ENCODE measurements around the gene SWI5.

Gene SWI5

DNA sequence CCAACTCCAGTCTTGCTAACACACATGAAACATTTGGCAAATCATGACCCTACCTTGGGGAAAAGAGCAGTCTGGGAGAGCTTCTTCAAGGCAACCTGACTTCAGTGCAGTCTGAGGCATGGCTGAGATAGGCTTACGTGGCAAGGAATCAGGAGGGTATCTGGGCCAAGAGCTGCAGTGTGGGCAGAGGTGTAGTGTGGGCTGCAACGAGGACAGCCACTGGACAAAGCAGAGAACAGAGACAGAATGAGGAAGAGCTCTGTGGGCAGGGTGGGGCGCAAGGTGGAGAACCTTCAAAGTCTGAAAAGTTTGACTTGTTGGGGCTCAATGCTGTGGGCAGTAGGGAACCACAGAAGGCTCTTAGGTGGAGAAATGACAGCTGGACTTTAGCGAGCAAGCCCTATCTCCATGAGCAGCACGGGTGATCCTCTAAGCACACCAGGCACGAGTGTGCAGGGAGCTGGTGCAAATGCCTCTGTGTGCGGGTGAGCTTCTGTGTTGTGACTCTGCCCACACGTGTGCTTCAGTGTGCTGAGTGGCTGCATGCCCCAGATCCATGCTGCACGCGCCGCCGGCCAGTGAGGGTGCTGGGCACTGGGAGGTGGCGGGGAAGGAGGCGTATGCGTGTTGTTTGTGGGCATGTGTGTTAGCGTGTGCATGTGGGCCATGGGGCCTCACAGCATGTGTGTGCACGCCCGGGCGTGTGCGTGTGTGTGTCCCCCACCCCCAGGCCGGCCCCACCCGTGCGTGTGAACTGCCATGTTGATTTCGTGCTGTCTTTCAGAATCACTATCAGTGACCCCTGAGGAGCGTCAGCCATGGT lies 23.5 kb upstream of the SWI5 start:
- DNase-seq (ENCODE audit: low spot score), result no peak

DNA sequence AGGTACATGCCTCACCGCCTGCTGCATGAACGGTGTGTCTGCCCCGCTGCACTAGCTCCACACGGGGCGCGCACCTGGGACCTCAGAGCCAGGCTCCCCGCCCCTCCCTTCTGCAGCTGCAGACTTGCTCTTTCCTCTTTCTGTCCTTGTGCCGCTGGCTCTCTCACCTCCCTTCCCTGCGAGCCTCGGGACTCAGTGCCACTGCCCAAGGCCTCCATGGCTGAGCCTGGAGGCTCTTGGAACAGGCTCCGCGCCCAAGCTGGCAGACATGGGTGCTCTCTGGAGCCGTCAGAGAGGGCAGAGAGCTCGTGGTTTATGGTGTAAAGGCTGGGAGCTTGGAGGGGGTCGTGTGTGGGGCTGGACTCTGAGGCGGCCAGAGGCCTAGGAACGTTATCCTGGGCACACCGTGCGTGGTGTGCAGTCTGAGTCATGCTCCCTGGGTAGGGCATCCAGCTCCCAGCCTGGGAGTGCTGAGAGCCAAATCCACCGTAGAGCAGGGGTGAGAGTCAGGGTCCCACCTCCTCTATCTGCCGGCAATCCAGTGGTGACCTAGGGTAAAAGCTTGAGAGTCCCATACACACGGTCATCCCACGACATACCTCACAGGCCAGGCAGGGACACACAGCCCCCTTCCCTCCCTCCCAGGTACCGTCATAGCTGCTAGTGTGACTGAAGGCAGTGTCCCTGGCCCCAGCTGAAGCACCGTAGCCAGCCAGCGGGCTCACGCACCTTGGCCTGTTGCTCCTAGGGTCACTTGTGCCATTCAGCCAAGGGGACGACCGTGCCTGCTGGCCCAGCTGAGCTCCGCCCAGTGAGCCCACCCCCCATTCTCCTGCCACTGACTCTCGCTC lies 22.7 kb upstream of the SWI5 start:
- DNase-seq (ENCODE audit: low spot score), result no peak

DNA sequence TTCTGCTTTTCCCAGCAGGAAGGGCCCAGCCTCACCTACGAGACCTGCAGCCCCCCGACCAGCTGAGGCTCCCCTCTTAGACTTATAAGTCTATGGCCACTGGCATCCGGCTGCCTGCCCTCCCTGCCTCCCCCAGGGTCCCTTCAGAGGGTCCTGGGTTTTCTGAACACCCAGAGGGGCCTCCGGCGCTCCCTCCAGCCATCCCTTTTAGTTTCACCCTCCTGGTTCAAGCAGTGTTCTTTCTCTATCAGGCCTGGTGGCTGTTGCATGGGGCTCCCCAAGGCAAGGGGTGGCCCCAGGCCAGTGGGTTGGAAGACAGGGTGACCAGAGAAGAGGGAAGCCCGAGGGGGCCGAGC lies 22.1 kb upstream of the SWI5 start:
- DNase-seq (ENCODE audit: low spot score), result no peak

DNA sequence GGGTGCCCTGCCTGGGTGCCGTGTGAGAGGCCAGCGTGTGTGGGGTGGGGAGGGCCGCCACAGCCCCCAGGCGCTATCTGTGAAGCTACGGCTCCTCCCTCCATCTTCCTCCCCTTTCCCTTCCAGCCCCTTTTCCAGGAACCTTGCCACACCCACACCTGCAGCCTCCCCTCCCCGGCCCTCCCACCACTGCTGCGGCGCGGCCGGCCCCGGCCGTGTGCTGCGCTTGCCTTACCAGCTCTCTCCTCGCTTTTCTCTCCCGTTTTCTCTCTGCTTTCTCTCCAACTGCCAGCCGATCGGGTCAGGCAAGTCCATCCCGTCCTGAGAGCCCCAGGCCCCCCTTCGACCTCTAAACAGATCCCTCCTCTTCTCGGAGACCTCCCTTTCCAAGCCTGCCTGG lies 21.7 kb upstream of the SWI5 start:
- no peak for DNase-seq (ENCODE audit: low spot score)

DNA sequence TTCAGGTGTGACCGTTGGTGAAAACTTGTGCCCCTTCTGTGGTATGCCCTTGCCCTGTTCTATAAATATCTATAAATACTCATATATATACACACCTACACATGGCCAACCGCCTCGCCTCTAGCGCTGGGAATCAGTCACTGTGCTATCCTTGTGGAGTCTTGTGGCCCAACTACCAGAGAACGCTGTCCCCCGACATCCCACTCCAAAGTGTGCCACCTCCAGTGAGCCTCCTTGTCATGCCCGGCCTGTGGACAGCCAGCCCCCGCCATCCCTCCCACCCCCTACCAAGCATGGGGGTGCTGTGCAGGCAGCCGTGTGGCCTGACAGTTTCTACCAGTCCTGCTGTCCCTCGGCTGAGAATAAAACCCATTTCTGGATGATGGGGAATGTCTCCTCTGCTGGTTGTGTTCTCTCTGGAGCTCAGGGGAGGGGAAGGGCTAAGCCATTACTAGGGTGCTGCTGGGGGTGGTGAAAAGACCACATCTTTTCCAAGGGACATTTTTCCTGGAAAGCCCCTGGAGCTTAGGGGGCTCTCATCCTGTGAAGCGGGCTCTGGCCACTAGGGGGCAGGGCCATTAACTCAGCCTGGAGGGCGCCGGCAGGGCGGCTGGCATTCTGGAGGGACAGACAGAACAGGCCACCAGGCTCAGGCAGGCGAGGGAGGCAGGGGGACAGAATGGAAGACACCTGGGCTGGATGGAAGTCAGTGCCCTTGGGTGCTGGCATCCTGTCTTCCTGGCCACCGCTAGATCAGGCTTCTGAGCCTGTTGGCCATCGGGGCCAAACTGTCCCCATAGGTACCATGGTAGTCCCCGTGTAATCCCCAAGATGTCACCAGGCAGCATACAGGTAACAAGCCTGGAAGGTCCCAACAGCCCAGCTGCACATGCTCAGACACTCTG lies 21.0 kb upstream of the SWI5 start:
- peak; percentile 52 for DNase-seq (ENCODE audit: low spot score)

DNA sequence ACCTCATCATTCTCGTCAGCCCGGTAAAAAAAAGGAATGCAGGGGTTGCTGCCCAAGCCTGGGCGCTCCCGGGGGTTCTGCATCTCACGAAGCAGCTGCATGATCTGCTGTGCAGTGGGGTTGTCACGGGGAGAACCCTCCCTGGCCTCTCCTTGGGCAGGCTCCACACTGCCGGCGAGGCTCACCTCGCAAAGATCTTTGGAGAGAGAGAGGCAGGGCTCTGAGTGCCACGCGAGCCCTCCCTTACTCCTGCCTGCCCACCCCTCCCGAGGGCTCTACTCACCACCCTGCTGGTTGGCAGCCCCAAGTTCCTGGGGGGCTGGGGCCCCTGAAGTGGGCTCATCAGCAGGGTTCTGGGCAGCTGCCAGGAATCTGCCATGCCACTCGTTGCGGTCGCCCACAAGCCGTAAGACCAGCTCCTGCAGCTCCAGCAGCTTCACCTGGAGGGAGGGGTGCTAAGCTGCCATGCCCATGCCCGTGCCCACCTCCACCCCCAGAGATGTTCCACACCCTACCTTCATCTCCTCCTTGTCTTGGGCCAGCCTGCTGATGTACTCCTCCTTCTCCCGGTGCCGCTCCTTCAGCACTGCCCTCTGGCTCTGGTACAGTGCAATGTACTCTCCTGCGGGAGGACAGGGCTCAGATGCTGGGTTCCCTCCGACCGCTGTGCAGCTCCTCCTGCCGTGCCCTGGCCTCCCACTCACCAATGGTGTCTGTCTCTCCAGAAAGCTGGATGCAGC lies 18.8 kb upstream of the SWI5 start:
- no peak for DNase-seq (ENCODE audit: low spot score)

DNA sequence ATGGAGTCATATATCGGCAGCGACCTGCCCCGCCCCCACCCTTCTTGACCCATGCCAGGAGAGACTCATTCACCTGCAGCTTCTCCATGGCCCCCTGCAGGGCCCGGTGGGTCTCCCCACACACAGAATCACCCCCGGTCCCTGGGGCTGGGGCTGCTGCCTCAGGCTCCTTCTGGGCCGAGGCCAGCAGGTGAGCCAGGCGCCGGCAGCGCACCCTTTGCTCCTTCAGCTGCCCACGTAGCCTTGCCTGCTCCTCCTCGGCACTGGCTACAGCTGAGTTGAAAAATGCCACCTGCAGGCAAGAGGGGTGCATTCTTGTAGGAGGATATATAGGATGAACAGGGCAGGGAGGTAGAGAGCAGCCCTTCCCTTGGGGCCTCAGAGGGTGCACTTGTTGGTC lies 18.2 kb upstream of the SWI5 start:
- no peak for DNase-seq (ENCODE audit: low spot score)

DNA sequence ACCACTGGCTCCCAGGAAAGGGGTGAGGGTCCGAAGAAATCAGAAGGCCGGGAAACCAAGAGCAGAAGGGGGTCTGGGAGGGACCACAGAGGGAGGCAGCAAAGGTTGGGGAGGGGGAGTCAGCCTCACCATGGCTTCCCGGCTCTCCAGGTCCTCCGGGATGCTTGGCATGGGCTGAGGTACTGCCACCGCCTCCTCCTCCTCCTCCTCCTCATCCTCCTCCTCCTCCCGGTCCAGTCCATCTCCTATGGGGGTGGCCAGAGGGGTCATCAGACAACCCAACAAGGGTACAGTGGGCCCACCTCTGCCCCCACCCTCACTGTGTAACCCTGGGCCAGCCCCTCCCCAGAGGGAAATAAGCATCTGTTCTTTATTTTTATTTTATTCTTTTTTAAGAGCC lies 17.8 kb upstream of the SWI5 start:
- no peak for DNase-seq (ENCODE audit: low spot score)

DNA sequence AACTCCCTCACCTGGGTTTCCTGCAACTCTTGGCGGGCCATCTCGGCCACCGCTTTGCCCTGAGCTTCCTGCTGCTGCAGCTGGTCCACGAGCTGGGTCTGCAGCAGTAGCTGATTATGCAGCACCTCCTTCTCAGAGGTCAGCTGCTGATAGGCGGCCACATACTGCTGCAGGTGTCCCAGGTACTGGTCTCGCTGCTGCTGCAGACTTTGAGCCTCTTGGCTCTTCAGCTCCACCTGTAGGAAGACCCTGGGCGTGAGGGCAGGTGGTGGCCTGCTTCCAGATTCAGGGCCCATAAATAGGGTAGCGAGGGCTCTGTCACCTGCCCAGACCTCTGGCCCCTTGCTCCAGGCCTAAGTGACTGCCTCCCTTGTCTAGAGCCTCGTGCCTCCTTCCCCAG lies 16.9 kb upstream of the SWI5 start:
- DNase-seq (ENCODE audit: low spot score), result no peak

DNA sequence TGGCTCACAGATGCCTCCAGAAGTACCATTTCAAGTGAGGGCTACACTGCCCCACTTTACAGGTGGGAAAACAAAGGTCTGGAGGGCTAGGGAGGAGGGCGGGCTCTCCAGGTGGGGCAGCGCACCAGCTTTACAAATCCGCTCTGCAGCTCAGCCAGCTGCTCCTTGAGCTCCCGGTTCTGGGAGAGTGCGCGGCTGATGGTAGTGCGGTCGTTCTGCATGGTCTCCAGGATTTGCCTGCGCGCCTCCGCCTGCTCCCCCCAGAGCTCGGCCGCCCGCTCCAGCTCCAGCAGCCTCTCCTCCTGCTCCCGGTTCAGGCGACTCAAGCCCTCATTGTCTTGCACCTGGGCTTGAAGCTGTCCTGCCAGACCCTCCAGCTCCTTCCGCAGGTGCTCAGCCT lies 15.7 kb upstream of the SWI5 start:
- DNase-seq (ENCODE audit: low spot score), result no peak

DNA sequence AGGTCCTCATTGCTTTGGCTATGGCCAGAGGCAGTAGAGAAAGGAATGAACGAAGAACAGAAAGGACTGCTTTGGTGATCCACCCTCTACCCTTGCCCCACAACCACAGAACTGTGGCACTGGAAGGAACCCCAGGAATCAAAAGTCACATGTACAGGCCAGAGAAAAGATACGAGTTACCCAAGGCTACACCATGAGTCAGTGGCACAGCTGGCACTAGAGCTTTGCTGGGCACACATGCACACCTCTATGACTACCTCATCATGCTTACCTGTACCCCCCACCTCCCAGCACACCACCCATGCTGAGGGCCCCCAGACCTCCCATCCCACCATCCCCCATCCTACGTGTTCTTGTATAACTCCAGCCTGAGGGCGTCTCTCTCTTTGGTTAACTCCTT lies 13.4 kb upstream of the SWI5 start:
- no peak for DNase-seq (ENCODE audit: low spot score)

DNA sequence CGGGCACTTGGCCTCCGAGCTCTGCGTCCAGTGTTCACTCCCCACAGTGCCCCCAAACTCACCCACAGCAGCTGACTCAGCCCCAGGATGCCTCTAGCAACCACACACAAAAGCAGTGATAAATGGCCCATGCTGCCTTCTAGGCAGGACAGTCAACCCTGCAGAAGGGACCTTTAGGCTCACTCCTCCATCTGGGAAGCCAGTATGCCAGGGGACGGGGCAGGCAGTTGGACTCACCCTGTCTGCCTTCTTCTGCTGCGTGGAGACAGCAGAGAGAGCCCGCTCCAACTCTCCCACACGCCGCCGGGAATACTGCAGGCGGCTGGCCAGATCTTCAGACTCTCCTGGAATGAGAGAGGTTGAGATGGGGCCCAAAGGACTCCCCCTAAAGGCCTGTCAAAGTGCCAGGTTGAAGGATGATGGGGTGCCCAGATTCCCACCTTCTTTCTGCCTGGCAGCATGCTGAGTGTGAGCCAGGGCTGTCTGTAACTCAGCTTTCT lies 10.7 kb upstream of the SWI5 start:
- no peak for DNase-seq (ENCODE audit: low spot score)

DNA sequence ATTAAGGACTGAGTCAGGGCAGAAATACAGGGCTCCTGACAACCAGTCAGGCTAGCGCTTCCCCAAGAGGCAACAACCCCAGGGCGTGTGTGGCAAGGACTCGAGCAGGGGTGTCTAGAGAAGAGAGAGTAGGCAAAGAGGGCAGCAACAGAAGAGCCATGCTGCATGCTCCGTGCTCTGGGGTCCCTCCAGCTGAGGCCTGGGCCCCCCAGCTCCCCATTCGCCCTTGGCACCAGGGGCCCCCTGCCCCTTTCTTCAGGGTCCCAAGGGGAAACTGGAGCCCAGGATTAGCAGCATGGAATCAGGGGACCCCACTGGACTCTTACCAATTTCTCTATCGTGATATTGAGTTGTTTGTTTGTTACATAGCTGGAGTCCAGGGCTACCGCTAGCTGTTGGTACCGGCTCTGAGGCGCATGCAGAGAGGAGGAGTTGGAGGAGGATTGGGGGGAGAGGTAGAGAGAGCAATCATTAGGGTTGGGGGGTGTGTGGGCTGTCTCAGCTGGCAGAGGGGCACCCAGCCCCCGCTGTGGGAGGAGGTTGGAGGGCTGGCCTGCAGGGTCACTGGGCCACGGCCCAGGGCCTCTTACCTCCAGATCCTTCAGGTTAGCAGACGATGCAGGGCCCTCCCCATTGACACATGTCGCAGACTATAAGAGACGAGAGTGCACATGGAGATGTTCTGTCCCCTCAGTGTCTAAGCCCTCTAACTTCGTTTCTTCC lies 9.0 kb upstream of the SWI5 start:
- DNase-seq (ENCODE audit: low spot score), result no peak

DNA sequence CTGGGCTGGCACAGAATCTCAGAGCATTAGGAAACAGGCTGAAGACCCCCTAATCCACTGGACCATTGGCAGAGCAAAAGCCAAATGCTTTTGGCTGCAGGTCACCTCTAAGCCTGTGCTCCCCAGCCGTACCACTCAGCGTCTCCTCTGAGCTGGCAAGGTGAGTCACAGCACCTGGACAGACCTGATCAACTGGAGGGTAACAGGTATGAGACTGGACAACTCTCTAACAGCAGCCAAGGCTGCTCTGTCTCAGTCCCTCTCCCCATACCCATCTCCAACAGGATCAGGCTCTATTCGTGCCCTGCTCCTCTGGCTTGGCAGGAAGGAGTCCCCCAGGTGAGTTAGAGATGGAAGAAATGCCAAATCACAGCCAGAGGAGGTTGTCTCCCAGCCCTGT lies 5.0 kb upstream of the SWI5 start:
- peak; percentile 78 for DNase-seq (ENCODE audit: low spot score)

DNA sequence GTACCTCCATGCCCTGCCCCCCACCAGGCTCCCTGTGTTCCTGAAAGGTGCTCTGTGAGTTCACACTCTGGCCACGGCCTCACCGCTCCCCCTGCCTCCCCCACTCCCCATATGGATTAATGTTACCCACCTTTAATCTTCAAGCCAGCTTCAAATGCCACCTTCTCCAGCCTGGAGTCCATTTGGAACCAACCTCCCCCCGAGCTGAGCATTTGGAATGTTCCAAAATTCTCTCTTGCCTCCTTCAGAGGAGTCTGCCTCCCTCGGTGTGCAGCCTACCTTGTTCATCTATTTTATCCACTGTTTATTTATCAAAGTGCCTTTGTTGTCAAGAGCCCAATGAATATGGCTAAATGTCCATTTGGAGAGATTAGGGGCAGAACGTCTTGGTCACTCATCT lies 4.6 kb upstream of the SWI5 start:
- DNase-seq (ENCODE audit: low spot score), result no peak

DNA sequence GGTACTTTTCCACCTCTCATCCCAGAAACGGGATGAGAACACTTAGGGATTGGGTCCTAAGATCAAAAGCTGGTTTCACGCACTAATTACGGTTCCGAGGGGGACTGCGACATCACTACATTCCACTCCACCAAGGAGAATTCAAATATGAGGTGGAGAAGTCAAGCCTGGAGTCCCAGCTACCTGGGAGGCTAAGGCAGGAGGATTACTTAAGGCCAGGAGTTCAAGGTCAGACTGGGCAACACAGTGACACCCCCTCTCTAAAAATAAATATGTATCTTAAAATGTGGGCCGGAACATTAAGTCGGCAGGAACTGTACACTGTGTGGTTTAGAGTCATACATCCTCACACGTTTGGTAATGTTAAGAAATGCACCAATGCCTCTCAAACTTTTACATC lies 1.8 kb upstream of the SWI5 start:
- DNase-seq (ENCODE audit: low spot score), result no peak

DNA sequence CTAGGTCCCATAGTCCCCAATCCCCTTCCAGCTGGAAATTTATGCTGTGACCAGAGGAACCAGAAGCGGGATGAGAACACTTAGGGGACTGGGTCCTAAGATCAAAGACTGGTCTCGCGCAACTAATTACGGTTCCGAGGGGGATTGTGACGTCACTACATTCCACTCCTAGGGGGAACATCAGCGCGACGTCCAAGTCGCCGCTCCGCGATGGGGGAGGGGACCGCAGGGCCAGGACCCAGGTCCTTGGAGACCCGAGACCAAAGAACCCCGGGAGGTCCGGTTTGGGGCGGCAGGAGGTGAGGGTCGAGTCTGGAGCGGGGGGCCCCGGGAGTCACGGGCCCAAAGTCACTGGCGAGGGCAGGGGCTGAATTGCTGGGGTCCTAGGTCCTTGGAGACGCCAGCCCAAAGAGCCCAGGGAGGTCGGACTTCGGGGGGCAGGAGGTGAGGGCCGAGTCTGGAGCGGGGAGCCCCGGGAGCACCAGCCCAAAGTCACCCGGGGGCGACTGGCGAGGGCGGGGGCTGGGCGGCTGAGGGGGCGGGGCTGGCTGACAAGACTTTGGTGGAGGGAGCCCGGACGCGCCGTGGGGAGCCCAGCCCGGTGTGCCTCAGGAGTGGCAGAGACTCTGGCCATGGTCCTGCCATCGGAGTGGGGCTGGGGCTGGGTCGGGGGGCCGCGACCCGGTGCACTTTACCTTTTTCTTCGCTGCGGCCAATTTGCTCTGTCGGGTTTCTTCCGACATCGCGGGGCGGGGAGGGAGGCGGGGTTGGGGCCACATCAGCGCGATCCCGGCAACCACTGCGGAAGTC lies 673 bp upstream of the SWI5 start, which contains the start of gene GOLGA2:
Gene GOLGA2 (minus strand): TSS at position 810 of the 810 bp plus-strand sequence. CDS start 31 bp downstream, at position 779.
- peak; percentile 18 for DNase-seq (ENCODE audit: low spot score)

DNA sequence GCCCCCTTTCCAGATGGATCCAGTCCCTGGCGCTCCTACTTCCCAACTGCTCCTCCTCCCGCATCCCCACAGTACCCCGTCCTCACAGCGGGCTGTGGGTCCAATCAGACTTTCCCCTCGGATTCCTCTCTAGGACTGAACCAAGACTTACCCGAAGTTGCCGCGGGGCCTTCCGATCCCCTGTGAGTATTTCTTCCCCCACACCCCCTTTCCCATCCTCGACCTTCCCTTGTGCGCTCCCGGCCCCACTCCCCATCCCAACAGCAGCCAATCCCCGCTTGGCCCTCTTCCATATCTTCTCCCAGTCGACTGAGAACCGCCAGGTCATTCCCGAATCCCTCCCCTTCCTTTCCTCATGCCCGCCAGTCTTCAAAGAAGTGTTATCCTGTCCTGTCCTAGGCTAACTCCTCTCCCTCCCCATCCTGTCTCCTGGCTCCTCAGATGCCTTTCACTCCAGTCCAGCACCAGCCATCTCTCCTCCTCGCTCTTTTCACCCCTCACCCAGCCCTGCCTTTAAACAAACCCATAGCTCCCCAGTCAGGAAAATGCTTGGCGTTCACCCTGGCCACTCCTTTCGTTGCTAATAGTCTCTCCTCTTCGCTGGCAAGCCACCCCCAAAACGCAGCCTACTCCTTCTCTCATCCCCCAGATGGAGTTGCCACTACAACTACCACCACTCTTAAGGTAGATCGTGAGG lies 646 bp downstream of the SWI5 start:
- peak; percentile 40 for DNase-seq (ENCODE audit: low spot score)
